ENCODE results near the gene TTC12.

Gene TTC12

DNA sequence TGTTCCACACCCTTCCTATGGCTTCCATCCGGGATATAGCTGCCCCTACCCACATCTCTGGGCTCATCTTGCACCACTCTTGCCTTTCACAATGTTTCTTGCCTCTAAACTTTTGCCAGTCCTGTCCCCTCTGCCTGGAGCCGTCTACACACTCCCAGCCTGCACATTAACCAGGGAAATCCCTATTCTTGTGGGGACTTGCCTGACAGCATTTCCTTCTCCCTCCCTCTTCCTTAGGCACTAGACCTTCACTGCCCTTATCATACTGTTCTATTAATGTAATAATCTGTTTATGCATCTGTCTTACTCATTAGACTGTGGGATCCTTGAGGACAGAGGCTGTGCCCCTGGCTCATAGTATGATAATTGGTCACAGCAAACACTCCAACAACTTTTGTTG, 5.8 kb upstream of the TTC12 start:
- FAIRE-seq: no peak

DNA sequence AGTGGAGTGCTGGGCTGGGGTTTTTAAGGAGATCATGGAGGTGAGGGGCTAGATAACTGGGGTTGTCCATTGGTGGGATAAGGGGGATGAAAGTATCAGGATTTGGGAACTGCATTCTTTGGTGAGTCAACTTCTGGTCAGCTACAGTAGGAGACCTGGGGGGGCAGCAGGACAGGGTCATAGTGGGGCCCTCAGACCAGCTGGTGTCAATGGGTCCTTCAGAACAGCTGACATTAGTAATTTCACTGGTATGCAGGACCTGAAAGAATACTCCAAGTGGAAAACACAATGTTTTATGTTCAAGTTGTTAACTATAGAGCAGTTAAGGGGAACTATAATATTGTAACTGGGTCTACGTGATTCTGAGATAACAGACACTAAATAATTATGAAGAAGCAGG, 2.8 kb upstream of the TTC12 start:
- TF ChIP-seq POLR2A (IDR thresholded peaks at IDR 0.05; ENCODE audit: low read depth, low read length) (no peak), TAF1 (IDR thresholded peaks at IDR 0.05; ENCODE audit: borderline replicate concordance, low read depth, low read length) (no peak), POLR2AphosphoS5 (IDR thresholded peaks at IDR 0.05; ENCODE audit: low read depth, low read length) (no peak)
- FAIRE-seq (no peak), DNase-seq (ENCODE audit: insufficient read length) (no peak)

More for the DNA sequence above, 5.8 kb upstream of the TTC12 start:
- TF ChIP-seq TAF1 (IDR thresholded peaks at IDR 0.05; ENCODE audit: borderline replicate concordance, low read depth, low read length) (no peak), POLR2A (IDR thresholded peaks at IDR 0.05; ENCODE audit: low read depth, low read length) (no peak), POLR2AphosphoS5 (IDR thresholded peaks at IDR 0.05; ENCODE audit: low read depth, low read length) (no peak)
- no peak for DNase-seq (ENCODE audit: insufficient read length)

- DNase-seq (ENCODE audit: insufficient read length) (no peak), FAIRE-seq (no peak)
- no peak for TF ChIP-seq POLR2AphosphoS5 (IDR thresholded peaks at IDR 0.05; ENCODE audit: low read depth, low read length)
- no peak for TF ChIP-seq POLR2A (IDR thresholded peaks at IDR 0.05; ENCODE audit: low read depth, low read length)
- TF ChIP-seq TAF1 (IDR thresholded peaks at IDR 0.05; ENCODE audit: borderline replicate concordance, low read depth, low read length): no peak
Measured at GRCh38 chr11:113313601-113314000, 782 bp upstream of the TTC12 start.

DNA sequence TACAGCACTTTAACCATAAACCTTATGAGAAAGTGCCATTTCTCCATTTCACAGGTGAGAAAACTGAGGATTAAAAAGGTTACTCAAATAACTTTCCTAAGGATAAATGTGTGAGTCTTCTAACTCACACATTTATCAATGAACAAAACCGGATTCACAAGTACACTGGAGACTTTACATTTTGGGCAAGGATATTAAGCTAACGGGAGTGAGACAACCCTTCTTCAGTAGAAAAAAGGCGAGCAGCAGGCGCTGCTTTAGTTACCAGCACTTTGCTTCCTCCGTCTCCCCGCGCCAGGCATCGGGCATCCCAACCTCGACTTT, 356 bp upstream of the TTC12 start:
- FAIRE-seq (no peak), DNase-seq (ENCODE audit: insufficient read length) (no peak)
- no peak for TF ChIP-seq POLR2A (IDR thresholded peaks at IDR 0.05; ENCODE audit: low read depth, low read length)
- TF ChIP-seq TAF1 (IDR thresholded peaks at IDR 0.05; ENCODE audit: borderline replicate concordance, low read depth, low read length): no peak
- TF ChIP-seq POLR2AphosphoS5 (IDR thresholded peaks at IDR 0.05; ENCODE audit: low read depth, low read length): no peak

DNA sequence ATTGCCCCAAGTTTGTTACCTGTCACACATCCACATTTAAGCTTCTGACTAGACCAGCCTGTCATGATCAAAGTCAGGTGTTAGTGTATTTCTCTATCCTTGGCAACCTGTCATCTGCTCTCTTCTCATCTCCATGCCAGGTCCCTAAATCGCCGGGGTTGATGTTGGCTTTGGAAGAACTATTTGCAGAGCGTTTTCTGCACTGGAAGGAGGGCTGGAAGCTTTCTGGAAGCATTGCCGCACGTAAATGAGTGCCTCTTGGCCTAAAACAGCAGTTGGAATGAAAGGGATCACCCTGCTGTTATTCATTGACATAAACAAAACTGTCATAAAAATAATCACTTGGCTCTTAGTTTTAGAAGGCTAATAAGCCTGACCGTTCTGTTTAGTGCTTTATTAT, 1.4 kb downstream of the TTC12 start:
- no peak for TF ChIP-seq TAF1 (IDR thresholded peaks at IDR 0.05; ENCODE audit: borderline replicate concordance, low read depth, low read length)
- TF ChIP-seq POLR2AphosphoS5 (IDR thresholded peaks at IDR 0.05; ENCODE audit: low read depth, low read length): no peak
- TF ChIP-seq POLR2A (IDR thresholded peaks at IDR 0.05; ENCODE audit: low read depth, low read length): no peak
- DNase-seq (ENCODE audit: insufficient read length) (no peak), FAIRE-seq (peak; percentile 53)

- no peak for FAIRE-seq
- TF ChIP-seq POLR2A (IDR thresholded peaks at IDR 0.05; ENCODE audit: low read depth, low read length): no peak
- TF ChIP-seq POLR2AphosphoS5 (IDR thresholded peaks at IDR 0.05; ENCODE audit: low read depth, low read length): no peak
- no peak for TF ChIP-seq TAF1 (IDR thresholded peaks at IDR 0.05; ENCODE audit: borderline replicate concordance, low read depth, low read length)
Measured at GRCh38 chr11:113316256-113316655, 1.9 kb downstream of the TTC12 start.

DNA sequence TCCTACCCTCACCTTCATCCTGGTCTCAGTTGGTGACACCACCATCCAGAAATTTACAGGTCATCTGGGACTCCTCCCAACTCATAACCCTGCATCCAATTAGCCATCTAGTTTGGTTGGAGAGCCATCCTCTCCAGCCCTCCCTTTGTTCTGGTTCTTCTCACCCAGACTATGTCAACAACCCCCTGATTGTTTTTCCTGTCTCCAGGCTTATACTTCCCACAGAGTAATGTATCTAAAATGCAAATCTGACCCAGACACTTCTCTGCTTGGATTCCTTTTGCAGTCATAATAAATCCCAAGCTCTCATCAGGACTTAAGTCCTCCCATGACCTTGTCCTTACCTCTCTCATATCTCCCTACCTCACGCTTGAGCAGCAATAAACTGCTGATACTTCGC, 3.0 kb downstream of the TTC12 start:
- no peak for FAIRE-seq
- no peak for DNase-seq (ENCODE audit: insufficient read length)
- TF ChIP-seq POLR2AphosphoS5 (IDR thresholded peaks at IDR 0.05; ENCODE audit: low read depth, low read length) (no peak), TAF1 (IDR thresholded peaks at IDR 0.05; ENCODE audit: borderline replicate concordance, low read depth, low read length) (no peak), POLR2A (IDR thresholded peaks at IDR 0.05; ENCODE audit: low read depth, low read length) (no peak)

More at GRCh38 chr11:113316256-113316655, 1.9 kb downstream of the TTC12 start:
- DNase-seq (ENCODE audit: insufficient read length): no peak

- DNase-seq (ENCODE audit: insufficient read length) (no peak), FAIRE-seq (no peak)
- no peak for TF ChIP-seq POLR2A (IDR thresholded peaks at IDR 0.05; ENCODE audit: low read depth, low read length)
- TF ChIP-seq TAF1 (IDR thresholded peaks at IDR 0.05; ENCODE audit: borderline replicate concordance, low read depth, low read length): no peak
- TF ChIP-seq POLR2AphosphoS5 (IDR thresholded peaks at IDR 0.05; ENCODE audit: low read depth, low read length): no peak
Measured at GRCh38 chr11:113319085-113319484, 4.7 kb downstream of the TTC12 start.

DNA sequence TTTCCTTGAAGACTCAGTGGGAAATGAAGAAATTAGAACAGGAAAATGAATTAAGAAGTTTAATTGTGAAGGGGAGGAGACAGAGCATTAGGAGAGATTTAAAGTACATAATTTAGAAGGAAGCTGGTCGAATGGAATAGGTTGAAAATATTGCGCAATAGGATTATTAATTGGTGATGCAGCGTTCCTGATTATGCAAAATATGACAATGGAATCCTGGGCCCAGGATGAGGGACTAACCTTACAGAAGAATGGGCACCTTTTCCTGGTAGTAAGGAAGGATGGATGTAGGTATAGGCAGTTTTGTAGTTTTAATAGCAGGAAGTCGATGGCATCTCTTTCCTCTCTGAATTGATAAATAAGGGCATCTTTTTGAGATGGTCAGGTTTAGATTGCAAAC, 7.8 kb downstream of the TTC12 start:
- DNase-seq (ENCODE audit: insufficient read length) (no peak), FAIRE-seq (no peak)
- TF ChIP-seq POLR2AphosphoS5 (IDR thresholded peaks at IDR 0.05; ENCODE audit: low read depth, low read length) (no peak), TAF1 (IDR thresholded peaks at IDR 0.05; ENCODE audit: borderline replicate concordance, low read depth, low read length) (no peak), POLR2A (IDR thresholded peaks at IDR 0.05; ENCODE audit: low read depth, low read length) (no peak)

- no peak for DNase-seq (ENCODE audit: insufficient read length)
- FAIRE-seq: no peak
- TF ChIP-seq POLR2A (IDR thresholded peaks at IDR 0.05; ENCODE audit: low read depth, low read length): no peak
- no peak for TF ChIP-seq TAF1 (IDR thresholded peaks at IDR 0.05; ENCODE audit: borderline replicate concordance, low read depth, low read length)
- no peak for TF ChIP-seq POLR2AphosphoS5 (IDR thresholded peaks at IDR 0.05; ENCODE audit: low read depth, low read length)
Measured at GRCh38 chr11:113324250-113324649, 9.9 kb downstream of the TTC12 start.

DNA sequence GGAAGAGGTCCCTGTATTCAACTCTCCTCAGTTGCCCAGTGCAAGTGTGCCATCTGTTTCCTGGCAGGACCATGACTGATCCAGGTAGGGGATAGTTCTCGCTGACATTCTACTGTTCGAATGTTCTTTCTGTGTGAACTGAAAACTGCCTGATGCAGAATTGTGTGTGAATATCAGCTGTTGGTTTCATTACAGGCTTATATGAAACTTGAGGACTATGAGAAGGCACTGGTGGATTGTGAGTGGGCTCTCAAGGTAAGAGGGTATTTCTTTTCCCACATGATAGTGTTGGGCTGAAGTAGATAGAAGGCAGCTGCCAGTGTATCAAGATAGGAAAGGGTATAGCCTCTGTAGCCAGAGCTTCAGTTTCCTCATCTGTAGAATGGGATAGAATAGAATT, 15.3 kb downstream of the TTC12 start:
- no peak for TF ChIP-seq TAF1 (IDR thresholded peaks at IDR 0.05; ENCODE audit: borderline replicate concordance, low read depth, low read length)
- TF ChIP-seq POLR2AphosphoS5 (IDR thresholded peaks at IDR 0.05; ENCODE audit: low read depth, low read length): no peak
- no peak for TF ChIP-seq POLR2A (IDR thresholded peaks at IDR 0.05; ENCODE audit: low read depth, low read length)
- FAIRE-seq: peak; percentile 30
- no peak for DNase-seq (ENCODE audit: insufficient read length)

- DNase-seq (ENCODE audit: insufficient read length) (no peak), FAIRE-seq (no peak)
- no peak for TF ChIP-seq TAF1 (IDR thresholded peaks at IDR 0.05; ENCODE audit: borderline replicate concordance, low read depth, low read length)
- TF ChIP-seq POLR2AphosphoS5 (IDR thresholded peaks at IDR 0.05; ENCODE audit: low read depth, low read length): no peak
- no peak for TF ChIP-seq POLR2A (IDR thresholded peaks at IDR 0.05; ENCODE audit: low read depth, low read length)
Measured at GRCh38 chr11:113331441-113331840, 17.1 kb downstream of the TTC12 start.

DNA sequence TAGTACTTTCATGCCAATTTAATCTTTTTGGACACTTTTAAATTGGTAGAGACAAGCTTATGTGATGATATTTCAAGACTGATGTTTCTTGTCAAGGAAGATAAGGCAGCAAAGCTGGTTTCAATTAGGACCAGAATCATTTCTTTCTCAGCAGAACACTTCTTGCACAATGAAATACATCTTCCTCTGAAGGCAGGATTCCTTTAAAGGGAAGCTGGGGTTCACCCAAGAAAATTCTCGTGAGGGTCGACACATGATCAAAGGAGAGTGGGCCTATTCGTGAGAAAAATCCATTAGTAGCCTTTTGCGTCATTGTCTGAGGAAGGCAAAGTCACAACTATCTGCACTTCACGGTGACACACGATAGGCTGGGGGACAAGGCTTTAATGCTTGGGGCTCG, 17.6 kb downstream of the TTC12 start:
- FAIRE-seq (no peak), DNase-seq (ENCODE audit: insufficient read length) (no peak)
- TF ChIP-seq TAF1 (IDR thresholded peaks at IDR 0.05; ENCODE audit: borderline replicate concordance, low read depth, low read length): no peak
- TF ChIP-seq POLR2A (IDR thresholded peaks at IDR 0.05; ENCODE audit: low read depth, low read length): no peak
- no peak for TF ChIP-seq POLR2AphosphoS5 (IDR thresholded peaks at IDR 0.05; ENCODE audit: low read depth, low read length)

Measured in GM12892 (cell line).